ENCODE results near the gene DLGAP1. TPM values are rescaled to one million over a fixed set of nuclear protein-coding genes. Genes with fewer than 3 reads are reported as not detected.

DLGAP1 gene
- polyA plus RNA-seq, 1 donor from 2014 or later, result 4.5 TPM

DNA sequence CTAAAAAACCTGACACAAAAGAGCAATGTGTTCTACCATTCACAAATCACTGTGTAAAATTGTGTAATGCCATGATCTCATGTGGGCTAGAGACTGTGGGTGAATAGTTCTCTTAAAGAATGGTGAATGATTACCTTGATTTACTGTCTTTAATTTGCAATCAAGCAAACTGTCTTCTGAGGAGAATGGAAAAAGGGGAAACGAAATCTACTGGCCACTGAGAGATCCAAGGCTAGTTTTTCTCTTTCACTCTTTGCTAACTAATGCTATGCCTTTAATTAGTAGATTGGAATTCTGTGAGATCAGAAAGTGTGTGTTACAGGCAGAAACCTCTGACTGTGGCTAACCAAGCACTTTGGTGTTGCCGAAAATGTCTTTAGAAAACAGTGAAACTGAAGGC, 582.5 kb downstream of the DLGAP1 start:
- H3K27ac ChIP-seq (ENCODE audit: low read length), result no peak overlapping the region
- no peak overlapping the region for H3K4me3 ChIP-seq (ENCODE audit: low read length)

GRCh38 chr18:3871687-3872086, 583.4 kb downstream of the DLGAP1 start:
- Histone ChIP-seq H3K79me2 (replicated peaks; ENCODE audit: insufficient read depth, low read length) (no peaks in the 10 kb centered on the region), H3K36me3 (ENCODE audit: insufficient read depth, low read length) (no peaks in the 10 kb centered on the region), H3F3A (ENCODE audit: insufficient read depth, low read length, poor library complexity, severe bottlenecking) (no peaks in the 10 kb centered on the region), H2AFZ (ENCODE audit: low read depth, low read length) (no peak overlapping the region), H4K20me1 (ENCODE audit: insufficient read depth) (no peaks in the 10 kb centered on the region), H3K4me2 (ENCODE audit: low read length) (no peak overlapping the region), H3K9me3 (ENCODE audit: low read length) (no peaks in the 10 kb centered on the region), H3K27me3 (ENCODE audit: insufficient read depth, low read depth, low read length) (no peaks in the 10 kb centered on the region), H3K9me2 (ENCODE audit: insufficient read depth, low read length) (no peaks in the 10 kb centered on the region), H3K27ac (ENCODE audit: low read length) (no peak overlapping the region), H3K4me3 (ENCODE audit: low read length) (no peak overlapping the region), H3K9ac (ENCODE audit: low read length) (no peak overlapping the region)
- TF ChIP-seq EP300 (conservative IDR thresholded peaks at IDR 0.05; ENCODE audit: poor library complexity, severe bottlenecking) (no peak), SMC3 (conservative IDR thresholded peaks at IDR 0.05; ENCODE audit: poor library complexity) (no peak), POLR2AphosphoS5 (IDR thresholded peaks at IDR 0.05) (no peak), TAF1 (IDR thresholded peaks at IDR 0.05; ENCODE audit: low read depth) (no peak), EZH2 (IDR thresholded peaks at IDR 0.05; ENCODE audit: borderline replicate concordance, insufficient read depth, low read length, poor library complexity, severe bottlenecking) (no peak), MXI1 (conservative IDR thresholded peaks at IDR 0.05; ENCODE audit: poor library complexity, severe bottlenecking) (no peak), CTCF (IDR thresholded peaks at IDR 0.05; ENCODE audit: poor library complexity, severe bottlenecking) (no peak), RAD21 (conservative IDR thresholded peaks at IDR 0.05) (no peak)
- TF ChIP-seq, protein P1, sequence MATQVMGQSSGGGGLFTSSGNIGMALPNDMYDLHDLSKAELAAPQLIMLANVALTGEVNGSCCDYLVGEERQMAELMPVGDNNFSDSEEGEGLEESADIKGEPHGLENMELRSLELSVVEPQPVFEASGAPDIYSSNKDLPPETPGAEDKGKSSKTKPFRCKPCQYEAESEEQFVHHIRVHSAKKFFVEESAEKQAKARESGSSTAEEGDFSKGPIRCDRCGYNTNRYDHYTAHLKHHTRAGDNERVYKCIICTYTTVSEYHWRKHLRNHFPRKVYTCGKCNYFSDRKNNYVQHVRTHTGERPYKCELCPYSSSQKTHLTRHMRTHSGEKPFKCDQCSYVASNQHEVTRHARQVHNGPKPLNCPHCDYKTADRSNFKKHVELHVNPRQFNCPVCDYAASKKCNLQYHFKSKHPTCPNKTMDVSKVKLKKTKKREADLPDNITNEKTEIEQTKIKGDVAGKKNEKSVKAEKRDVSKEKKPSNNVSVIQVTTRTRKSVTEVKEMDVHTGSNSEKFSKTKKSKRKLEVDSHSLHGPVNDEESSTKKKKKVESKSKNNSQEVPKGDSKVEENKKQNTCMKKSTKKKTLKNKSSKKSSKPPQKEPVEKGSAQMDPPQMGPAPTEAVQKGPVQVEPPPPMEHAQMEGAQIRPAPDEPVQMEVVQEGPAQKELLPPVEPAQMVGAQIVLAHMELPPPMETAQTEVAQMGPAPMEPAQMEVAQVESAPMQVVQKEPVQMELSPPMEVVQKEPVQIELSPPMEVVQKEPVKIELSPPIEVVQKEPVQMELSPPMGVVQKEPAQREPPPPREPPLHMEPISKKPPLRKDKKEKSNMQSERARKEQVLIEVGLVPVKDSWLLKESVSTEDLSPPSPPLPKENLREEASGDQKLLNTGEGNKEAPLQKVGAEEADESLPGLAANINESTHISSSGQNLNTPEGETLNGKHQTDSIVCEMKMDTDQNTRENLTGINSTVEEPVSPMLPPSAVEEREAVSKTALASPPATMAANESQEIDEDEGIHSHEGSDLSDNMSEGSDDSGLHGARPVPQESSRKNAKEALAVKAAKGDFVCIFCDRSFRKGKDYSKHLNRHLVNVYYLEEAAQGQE (IDR thresholded peaks at IDR 0.05; ENCODE audit: borderline replicate concordance), result no peak

More for the DNA sequence above, 582.5 kb downstream of the DLGAP1 start:
- Histone ChIP-seq H3K79me2 (replicated peaks; ENCODE audit: insufficient read depth, low read length) (no peaks in the 10 kb centered on the region), H3K36me3 (ENCODE audit: insufficient read depth, low read length) (no peaks in the 10 kb centered on the region), H3F3A (ENCODE audit: insufficient read depth, low read length, poor library complexity, severe bottlenecking) (no peaks in the 10 kb centered on the region), H3K27me3 (ENCODE audit: insufficient read depth, low read depth, low read length) (no peaks in the 10 kb centered on the region), H2AFZ (ENCODE audit: low read depth, low read length) (no peak overlapping the region), H3K9me3 (ENCODE audit: low read length) (no peaks in the 10 kb centered on the region), H3K9ac (ENCODE audit: low read length) (no peak overlapping the region), H3K4me2 (ENCODE audit: low read length) (no peak overlapping the region), H3K9me2 (ENCODE audit: insufficient read depth, low read length) (no peaks in the 10 kb centered on the region), H4K20me1 (ENCODE audit: insufficient read depth) (no peaks in the 10 kb centered on the region)
- TF ChIP-seq CTCF (IDR thresholded peaks at IDR 0.05; ENCODE audit: poor library complexity, severe bottlenecking), result no peak
- no peak for TF ChIP-seq TAF1 (IDR thresholded peaks at IDR 0.05; ENCODE audit: low read depth)
- no peak for TF ChIP-seq MXI1 (conservative IDR thresholded peaks at IDR 0.05; ENCODE audit: poor library complexity, severe bottlenecking)
- no peak for TF ChIP-seq SMC3 (conservative IDR thresholded peaks at IDR 0.05; ENCODE audit: poor library complexity)
- TF ChIP-seq POLR2AphosphoS5 (IDR thresholded peaks at IDR 0.05), result no peak
- TF ChIP-seq EZH2 (IDR thresholded peaks at IDR 0.05; ENCODE audit: borderline replicate concordance, insufficient read depth, low read length, poor library complexity, severe bottlenecking), result no peak
- no peak for TF ChIP-seq EP300 (conservative IDR thresholded peaks at IDR 0.05; ENCODE audit: poor library complexity, severe bottlenecking)
- TF ChIP-seq RAD21 (conservative IDR thresholded peaks at IDR 0.05), result no peak
- TF ChIP-seq, protein P1 (IDR thresholded peaks at IDR 0.05; ENCODE audit: borderline replicate concordance), result no peak

Data from neural cell (in vitro differentiated cells).